ENCODE data around the gene SIX1. TPM values are rescaled to one million over a fixed set of nuclear protein-coding genes. Genes with fewer than 3 reads are reported as not detected.

The SIX1 gene
- total and polyA plus RNA-seq, 2 of the 13 experiments (the other 11 are each of a cell fraction or from before 2014, with no cell fraction given): 1.7 to 6.5 TPM

- TF ChIP-seq RBM39 (IDR thresholded peaks at IDR 0.05; ENCODE audit: low read depth, low read length, poor library complexity, severe bottlenecking) (peak; percentile 37), KMT2A (CRISPR knock-in tag; IDR thresholded peaks at IDR 0.05) (0 out of 2 replicates have a peak, but pooled peaks have one; percentile 18), ZNF883 (CRISPR knock-in tag; IDR thresholded peaks at IDR 0.05; ENCODE audit: not compliant biosample characterization) (peak; percentile 16), TFE3 (CRISPR knock-in tag; IDR thresholded peaks at IDR 0.05) (no peak), KAT8 (CRISPR knock-in tag; IDR thresholded peaks at IDR 0.05) (0 out of 2 replicates have a peak, but pooled peaks have one; percentile 7), ZNF276 (CRISPR knock-in tag; IDR thresholded peaks at IDR 0.05; ENCODE audit: low read depth) (0 out of 2 replicates have a peak, but pooled peaks have one; percentile 44), TFAP4 (IDR thresholded peaks at IDR 0.05; ENCODE audit: borderline replicate concordance, low read depth) (no peak), TCF7L2 (IDR thresholded peaks at IDR 0.05; ENCODE audit: low read depth, low read length) (no peak), SIX4 (CRISPR knock-in tag; IDR thresholded peaks at IDR 0.05) (no peak), ZFP91 (CRISPR knock-in tag; IDR thresholded peaks at IDR 0.05; ENCODE audit: borderline replicate concordance) (no peak; the same call in 1 of the 2 replicates), ZNF678 (CRISPR knock-in tag; IDR thresholded peaks at IDR 0.05) (0 out of 2 replicates have a peak, but pooled peaks have one; percentile 22), KDM2A (CRISPR knock-in tag; IDR thresholded peaks at IDR 0.05; ENCODE audit: borderline replicate concordance, low read depth) (0 out of 2 replicates have a peak, but pooled peaks have one; percentile 11), TAF1 (CRISPR knock-in tag; IDR thresholded peaks at IDR 0.05) (peak; percentile 30; the same call in 1 of the 2 replicates), HDAC2 (CRISPR knock-in tag; IDR thresholded peaks at IDR 0.05) (0 out of 2 replicates have a peak, but pooled peaks have one; percentile 7), GABPB1 (CRISPR knock-in tag; IDR thresholded peaks at IDR 0.05) (peak; percentile 10; the same call in 1 of the 2 replicates), HIVEP1 (CRISPR knock-in tag; IDR thresholded peaks at IDR 0.05) (peak; percentile 54; the same call in 1 of the 2 replicates), ZNF563 (CRISPR knock-in tag; IDR thresholded peaks at IDR 0.05) (no peak), ZNF343 (CRISPR knock-in tag; IDR thresholded peaks at IDR 0.05) (0 out of 2 replicates have a peak, but pooled peaks have one; percentile 7), XRCC5 (optimal IDR thresholded peaks at IDR 0.05; ENCODE audit: low read length) (peak; percentile 14), ZNF44 (CRISPR knock-in tag; IDR thresholded peaks at IDR 0.05) (0 out of 2 replicates have a peak, but pooled peaks have one; percentile 44), ZNF263 (CRISPR knock-in tag; IDR thresholded peaks at IDR 0.05) (0 out of 2 replicates have a peak, but pooled peaks have one; percentile 2)
Measured at GRCh38 chr14:60657456-60658210, 8.4 kb upstream of the SIX1 start (continued).
